ENCODE results near the gene NADK. TPM values are rescaled to one million over a fixed set of nuclear protein-coding genes. Genes with fewer than 3 reads are reported as not detected.
"Not testable (repeated sequence)": the region's sequence is repeated elsewhere in the genome, so short reads cannot be mapped to it uniquely, and the experiment has no call there.

The NADK gene
- polyA plus RNA-seq, 6 donors from 2014 or later = 38.4 to 56.6 (median 44.5) TPM

GRCh38 chr1:1715109-1715883 lies 63.0 kb downstream of the NADK start:
- peak overlapping the region in 2 of 6 donors; percentile 60 to 67 for H3K27ac Mint-ChIP-seq
- H3K9me3 Mint-ChIP-seq; ATAC-seq (ENCODE audit: low read depth in 2 of 2); H3K4me1 Mint-ChIP-seq; H3K36me3 Mint-ChIP-seq; H3K27me3 Mint-ChIP-seq; DNase-seq: not testable (repeated sequence)
- peak overlapping the region in 1 of 8 donors; percentile 43 for H3K4me3 Mint-ChIP-seq

GRCh38 chr1:1707897-1708296 lies 70.4 kb downstream of the NADK start:
- not testable (repeated sequence) for H3K4me3 Mint-ChIP-seq; H3K27me3 Mint-ChIP-seq; DNase-seq; H3K36me3 Mint-ChIP-seq; H3K9me3 Mint-ChIP-seq; H3K4me1 Mint-ChIP-seq; H3K27ac Mint-ChIP-seq; ATAC-seq (ENCODE audit: low read depth in 2 of 2)

- not testable (repeated sequence) for H3K4me1 Mint-ChIP-seq; H3K9me3 Mint-ChIP-seq; H3K27me3 Mint-ChIP-seq; H3K36me3 Mint-ChIP-seq; H3K4me3 Mint-ChIP-seq; H3K27ac Mint-ChIP-seq; ATAC-seq (ENCODE audit: low read depth in 2 of 2); DNase-seq
Observed at GRCh38 chr1:1707241-1707640, 71.0 kb downstream of the NADK start.

- H3K27me3 Mint-ChIP-seq; H3K27ac Mint-ChIP-seq; ATAC-seq (ENCODE audit: low read depth in 2 of 2); H3K4me1 Mint-ChIP-seq; H3K9me3 Mint-ChIP-seq; DNase-seq; H3K36me3 Mint-ChIP-seq; H3K4me3 Mint-ChIP-seq: not testable (repeated sequence)
Observed at GRCh38 chr1:1705623-1706022, 72.6 kb downstream of the NADK start.

GRCh38 chr1:1704284-1704957 lies 73.8 kb downstream of the NADK start:
- H3K4me3 Mint-ChIP-seq, H3K27ac Mint-ChIP-seq: not testable (repeated sequence)

GRCh38 chr1:1703796-1704195 lies 74.5 kb downstream of the NADK start:
- H3K4me3 Mint-ChIP-seq = no peak overlapping the region
- H3K36me3 Mint-ChIP-seq = no peaks in the 10 kb centered on the region
- no peaks in the 10 kb centered on the region for H3K27me3 Mint-ChIP-seq
- ATAC-seq (ENCODE audit: low read depth in 2 of 2) = no peak
- no peaks in the 10 kb centered on the region for H3K4me1 Mint-ChIP-seq
- DNase-seq = no peak
- H3K27ac Mint-ChIP-seq = no peak overlapping the region
- no peaks in the 10 kb centered on the region for H3K9me3 Mint-ChIP-seq

More at GRCh38 chr1:1704284-1704957, 73.8 kb downstream of the NADK start:
- H3K36me3 Mint-ChIP-seq; H3K27me3 Mint-ChIP-seq; H3K4me1 Mint-ChIP-seq; DNase-seq; H3K9me3 Mint-ChIP-seq; ATAC-seq (ENCODE audit: low read depth in 2 of 2): not testable (repeated sequence)

- H3K36me3 Mint-ChIP-seq; H3K27me3 Mint-ChIP-seq; ATAC-seq (ENCODE audit: low read depth in 2 of 2); H3K4me3 Mint-ChIP-seq; DNase-seq; H3K4me1 Mint-ChIP-seq; H3K9me3 Mint-ChIP-seq: not testable (repeated sequence)
- peak overlapping the region in 1 of 6 donors; percentile 49 for H3K27ac Mint-ChIP-seq
Observed at GRCh38 chr1:1702506-1702905, 75.8 kb downstream of the NADK start.

Other genes with a start within 250 kb of the NADK start
- gene TMEM240, start 237.8 kb downstream of the NADK start, polyA plus RNA-seq (ENCODE audit: low read depth in 6 of 6) = not detected
- gene SSU72, start 203.6 kb downstream of the NADK start, polyA plus RNA-seq (ENCODE audit: low read depth in 6 of 6) = 100 to 1,000 TPM; 165 to 257 (median 213) TPM
- gene FNDC10, start 178.3 kb downstream of the NADK start, polyA plus RNA-seq (ENCODE audit: low read depth in 6 of 6) = under 1 TPM in 3 of 6 donors, not detected in 3; 0.13 to 0.75 (median 0.19) TPM
- 10 to 100 TPM; 11.0 to 20.6 (median 13.1) TPM for gene MIB2, start 163.0 kb downstream of the NADK start, polyA plus RNA-seq (ENCODE audit: low read depth in 6 of 6)
- under 1 TPM in 4 of 6 donors, not detected in 2; 0.35 to 0.74 (median 0.53) TPM for gene MMP23B, start 146.3 kb downstream of the NADK start, polyA plus RNA-seq (ENCODE audit: low read depth in 6 of 6)
- gene CDK11B, start 119.5 kb downstream of the NADK start, polyA plus RNA-seq (ENCODE audit: low read depth in 6 of 6) = 10 to 100 TPM in 1 of 6 donors, 1 to 10 TPM in 5; 2.2 to 17.5 (median 8.4) TPM
- 10 to 100 TPM; 22.5 to 42.1 (median 33.4) TPM for gene SLC35E2B, start 85.7 kb downstream of the NADK start, polyA plus RNA-seq (ENCODE audit: low read depth in 6 of 6)
- 10 to 100 TPM; 11.9 to 24.1 (median 14.0) TPM for gene CDK11A, start 54.1 kb downstream of the NADK start, polyA plus RNA-seq (ENCODE audit: low read depth in 6 of 6)
- 100 to 1,000 TPM in 3 of 6 donors, 10 to 100 TPM in 3; 57.9 to 131 (median 92.3) TPM for gene GNB1, start 112.6 kb upstream of the NADK start, polyA plus RNA-seq (ENCODE audit: low read depth in 6 of 6)
- not detected for gene CALML6, start 136.8 kb upstream of the NADK start, polyA plus RNA-seq (ENCODE audit: low read depth in 6 of 6)
- gene TMEM52, start 140.8 kb upstream of the NADK start, polyA plus RNA-seq (ENCODE audit: low read depth in 6 of 6) = under 1 TPM in 2 of 6 donors, not detected in 4; 0.28 to 0.31 TPM
- not detected for gene CFAP74, start 225.3 kb upstream of the NADK start, polyA plus RNA-seq (ENCODE audit: low read depth in 6 of 6)
- gene GABRD, start 240.9 kb upstream of the NADK start, polyA plus RNA-seq (ENCODE audit: low read depth in 6 of 6) = not detected